Epidermal melanocyte (primary cell): ENCODE results near the gene UTP11.

Experiments used
- DNase-seq: peaks from one replicate; pipeline ENCODE4 v3.0.0; 2011; ENCODE audit warnings: low spot score; ENCODE audit not compliant: insufficient read length

UTP11 gene

DNA sequence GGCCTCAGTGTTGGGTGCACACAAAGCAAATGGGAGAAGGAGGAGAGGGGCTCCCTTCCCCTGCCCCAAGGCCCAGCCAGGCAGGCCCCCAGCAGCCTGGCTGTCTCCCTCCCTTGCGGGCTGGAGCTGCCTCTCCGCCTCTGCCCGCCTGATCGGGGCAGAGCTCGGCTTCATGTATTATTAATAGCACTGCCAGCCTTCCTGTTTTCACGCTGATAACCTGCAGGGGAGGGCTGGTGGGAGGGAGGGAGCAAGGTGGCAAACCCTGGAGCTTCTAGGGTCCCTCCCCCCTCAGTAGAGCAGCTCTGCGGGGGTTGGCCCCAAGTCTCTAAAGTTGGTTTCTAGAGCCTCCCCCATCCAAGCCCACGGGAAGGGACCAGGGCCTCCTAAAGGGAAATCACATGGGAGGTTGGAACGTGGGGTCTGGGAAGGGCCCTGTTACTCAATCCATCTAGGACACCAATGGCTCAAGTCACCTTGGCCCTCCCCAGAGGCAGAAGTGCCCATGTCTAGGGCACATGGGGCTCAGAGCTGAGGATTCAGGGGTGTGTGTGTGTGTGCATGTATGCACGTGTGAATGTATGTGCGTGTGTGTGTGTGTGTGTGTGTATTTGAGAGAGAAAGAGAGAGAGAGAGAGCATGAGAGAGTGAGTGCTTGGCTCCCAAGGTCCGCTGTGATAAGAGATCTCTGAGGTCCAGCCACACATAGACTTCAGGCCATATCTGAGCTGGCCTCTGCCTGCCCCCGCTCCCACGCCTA is 55.9 kb downstream of the UTP11 start:
- DNase-seq = no peak

DNA sequence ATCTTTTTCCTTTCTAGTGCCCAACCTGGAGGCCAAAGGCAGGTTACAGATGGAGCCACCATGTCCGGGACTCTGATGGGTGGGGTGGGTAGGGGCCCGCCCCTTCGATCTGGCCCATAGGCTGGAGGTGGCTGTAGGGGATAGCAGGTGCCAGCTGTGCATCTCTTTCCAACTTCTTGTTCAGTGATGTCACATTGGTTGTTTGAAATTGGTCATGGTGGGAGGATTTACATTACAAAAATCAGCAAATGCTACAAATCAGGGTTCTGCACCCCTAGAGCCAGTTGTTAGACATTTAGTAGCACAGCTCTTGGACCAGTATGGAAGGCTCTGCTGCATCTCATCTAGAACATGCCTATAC is 56.4 kb downstream of the UTP11 start:
- DNase-seq = no peak

DNA sequence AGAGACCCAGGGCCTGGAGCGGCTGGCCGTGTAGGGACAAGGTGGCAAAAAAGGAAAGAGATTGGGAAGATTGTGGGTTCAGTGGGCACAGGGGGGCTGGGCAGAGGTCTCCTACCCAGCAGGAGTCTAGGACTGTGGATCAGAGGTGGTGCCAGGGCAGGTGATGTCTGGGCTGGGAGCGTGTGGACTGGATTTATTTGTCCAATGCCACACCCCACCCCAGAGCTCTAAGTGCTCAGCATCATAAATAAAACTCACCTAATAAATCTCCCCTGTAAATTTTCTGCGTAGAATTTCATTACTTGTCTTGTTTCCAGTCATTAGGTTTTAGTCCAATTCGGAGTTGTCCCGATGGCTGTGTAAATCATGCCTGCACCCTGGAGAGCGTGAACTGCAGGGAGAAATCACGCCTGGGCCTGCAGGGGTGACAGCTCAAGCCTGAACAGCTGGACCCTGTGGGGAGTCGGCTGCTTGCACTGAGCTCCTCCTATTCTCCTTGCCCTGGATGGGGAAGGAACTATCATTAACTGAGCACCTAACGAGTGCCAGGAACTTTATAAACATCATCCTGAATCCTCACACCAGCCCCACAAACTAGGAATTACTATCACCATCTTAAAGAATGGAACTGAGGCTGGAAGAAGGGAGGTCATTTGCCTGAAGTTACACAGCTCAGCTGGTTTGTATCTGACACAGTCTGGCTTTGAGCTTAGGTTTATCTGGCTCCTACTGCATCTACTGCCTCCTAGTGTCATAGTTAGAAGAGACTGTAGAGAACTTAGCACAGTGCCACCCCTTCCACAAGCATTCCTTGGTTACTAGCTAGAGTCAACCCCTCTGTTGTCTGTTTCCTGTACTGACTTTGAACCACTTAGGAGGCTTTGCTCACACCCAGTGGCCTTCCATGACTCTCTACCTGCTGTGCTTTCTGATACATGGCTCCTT is 59.0 kb downstream of the UTP11 start:
- DNase-seq = peak; percentile 54

DNA sequence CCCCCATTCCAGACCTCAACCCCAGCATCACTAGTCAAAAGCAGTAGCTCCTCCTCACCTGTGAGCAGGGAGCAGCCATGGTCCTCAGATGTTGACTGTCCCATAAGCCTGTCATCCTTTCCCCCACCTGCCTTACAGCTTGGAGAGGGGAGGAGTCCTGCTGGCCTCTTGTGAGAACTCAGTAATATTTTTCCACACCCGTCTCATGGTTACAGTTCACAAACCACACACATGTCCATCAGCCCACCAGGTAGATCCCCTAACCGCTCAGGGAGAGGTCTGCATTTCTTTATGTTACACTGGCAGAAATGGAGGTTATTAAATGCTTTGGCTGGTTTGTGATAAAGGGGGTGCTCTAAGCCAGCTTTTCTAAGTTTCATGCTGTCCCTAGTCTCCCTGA is 60.3 kb downstream of the UTP11 start:
- no peak for DNase-seq

DNA sequence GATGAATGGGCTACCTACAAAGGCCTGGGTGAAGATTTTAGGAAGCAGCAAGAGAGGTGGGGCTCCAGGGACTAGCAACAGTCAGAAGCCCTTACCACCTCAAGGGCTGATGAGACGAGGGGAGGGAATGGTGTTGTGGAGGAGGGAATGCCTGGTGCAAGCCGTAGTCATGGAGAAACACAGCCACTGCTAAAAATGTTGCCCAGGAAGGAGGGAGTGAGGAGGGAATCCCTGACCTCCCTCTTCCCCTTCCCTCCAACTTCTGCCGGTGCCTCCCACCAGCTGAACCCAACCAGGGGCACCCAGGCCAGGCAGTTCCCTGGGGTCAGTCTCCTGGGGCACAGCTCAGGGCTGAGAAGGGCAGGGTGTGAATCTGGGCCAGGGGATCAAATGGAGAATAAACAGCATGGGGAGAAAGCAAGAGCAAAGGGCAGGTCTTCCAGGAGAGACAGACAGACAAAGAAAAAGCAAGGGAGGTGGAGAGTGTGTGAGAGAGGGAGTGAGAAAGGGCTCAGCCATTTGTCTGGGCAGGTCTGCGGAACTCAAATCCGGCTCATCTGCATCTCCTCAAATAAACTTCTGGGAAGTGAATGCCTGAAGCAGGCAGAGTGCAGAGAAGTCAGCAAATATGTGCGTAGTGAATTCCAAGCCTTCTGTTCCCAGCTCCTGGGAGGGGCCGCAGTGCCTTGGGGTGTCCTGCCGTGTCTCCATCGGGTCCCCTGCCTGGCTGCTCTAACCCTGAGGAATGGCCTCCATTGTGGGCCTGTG is 61.2 kb downstream of the UTP11 start:
- DNase-seq = no peak

DNA sequence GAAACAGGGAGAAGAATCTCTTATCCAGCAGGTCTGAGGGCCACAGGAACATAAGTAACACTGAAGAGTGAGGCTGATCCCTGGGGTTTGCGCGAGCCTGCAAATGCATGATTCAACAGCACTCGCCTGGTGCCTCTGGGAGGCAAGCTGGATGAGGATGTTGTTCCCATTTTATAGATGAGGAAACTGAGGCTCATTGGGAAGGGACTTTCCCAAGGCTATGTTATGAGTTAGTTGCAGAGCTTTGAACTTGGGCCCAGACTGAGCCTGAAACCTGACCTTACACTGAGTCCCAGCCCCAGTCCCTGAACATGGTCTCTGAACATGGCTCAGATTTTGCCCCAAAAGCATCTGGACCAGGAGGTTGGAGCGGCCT is 61.8 kb downstream of the UTP11 start:
- DNase-seq = no peak
